GM18867 (cell line): Measurements from ENCODE around the gene FRMPD1.
"Not testable (repeated sequence)": the region's sequence is repeated elsewhere in the genome, so short reads cannot be mapped to it uniquely, and the experiment has no call there.

Experiments used
- ATAC-seq: cut with Tn5 transposase; IDR thresholded peaks from one replicate; pipeline ENCODE4 v1.9.1; 2021; ENCODE audit warnings: mild to moderate bottlenecking, moderate library complexity; ENCODE audit not compliant: unreplicated experiment

FRMPD1 gene, protein sequence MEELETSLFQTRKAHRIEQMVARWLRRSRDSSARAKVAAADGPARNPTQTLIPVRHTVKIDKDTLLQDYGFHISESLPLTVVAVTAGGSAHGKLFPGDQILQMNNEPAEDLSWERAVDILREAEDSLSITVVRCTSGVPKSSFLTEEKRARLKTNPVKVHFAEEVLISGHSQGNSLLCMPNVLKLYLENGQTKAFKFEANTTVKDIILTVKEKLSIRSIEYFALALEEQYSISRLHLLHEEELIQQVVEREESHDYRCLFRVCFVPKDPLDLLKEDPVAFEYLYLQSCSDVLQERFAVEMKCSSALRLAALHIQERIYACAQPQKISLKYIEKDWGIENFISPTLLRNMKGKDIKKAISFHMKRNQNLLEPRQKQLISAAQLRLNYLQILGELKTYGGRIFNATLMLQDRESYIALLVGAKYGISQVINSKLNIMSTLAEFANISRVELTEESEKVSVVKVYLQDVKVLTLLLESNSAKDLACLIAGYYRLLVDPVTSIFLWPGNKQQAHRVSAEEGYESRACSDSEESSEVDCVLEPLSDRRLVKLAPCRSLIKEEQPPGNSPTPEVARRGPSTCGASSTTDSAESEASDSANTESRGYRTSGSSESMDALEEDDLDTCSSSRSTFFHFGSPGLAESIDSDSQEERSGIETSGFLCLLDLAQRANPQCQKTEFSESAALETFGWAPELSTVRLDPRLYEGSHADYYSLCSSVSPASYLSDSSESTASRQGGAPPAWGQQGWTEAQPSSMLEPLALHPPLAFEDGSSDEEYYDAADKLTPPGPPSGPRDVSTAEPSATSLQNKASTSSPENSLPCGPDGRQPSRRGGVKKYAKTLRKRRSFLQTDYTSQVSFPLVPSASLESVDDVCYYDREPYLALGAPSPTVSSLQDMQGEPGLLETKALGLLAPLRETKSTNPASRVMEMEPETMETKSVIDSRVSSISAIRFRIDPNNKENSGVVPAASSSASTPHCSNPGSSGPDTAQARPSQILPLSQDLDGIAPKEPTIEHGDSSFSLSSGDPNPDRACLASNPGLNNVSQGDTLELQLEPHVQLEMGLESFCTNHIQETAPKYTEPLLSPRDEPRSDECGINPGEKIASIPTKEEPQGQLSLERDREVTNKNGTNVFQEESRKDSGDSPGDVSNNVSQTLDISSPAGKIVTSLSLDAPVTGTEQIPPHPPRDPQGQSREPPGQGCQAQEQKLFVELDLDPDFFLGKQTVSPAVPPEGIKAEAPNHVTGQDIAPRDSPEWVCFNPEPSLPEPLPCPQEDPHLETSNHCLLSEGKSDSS (N-terminal part only)

DNA sequence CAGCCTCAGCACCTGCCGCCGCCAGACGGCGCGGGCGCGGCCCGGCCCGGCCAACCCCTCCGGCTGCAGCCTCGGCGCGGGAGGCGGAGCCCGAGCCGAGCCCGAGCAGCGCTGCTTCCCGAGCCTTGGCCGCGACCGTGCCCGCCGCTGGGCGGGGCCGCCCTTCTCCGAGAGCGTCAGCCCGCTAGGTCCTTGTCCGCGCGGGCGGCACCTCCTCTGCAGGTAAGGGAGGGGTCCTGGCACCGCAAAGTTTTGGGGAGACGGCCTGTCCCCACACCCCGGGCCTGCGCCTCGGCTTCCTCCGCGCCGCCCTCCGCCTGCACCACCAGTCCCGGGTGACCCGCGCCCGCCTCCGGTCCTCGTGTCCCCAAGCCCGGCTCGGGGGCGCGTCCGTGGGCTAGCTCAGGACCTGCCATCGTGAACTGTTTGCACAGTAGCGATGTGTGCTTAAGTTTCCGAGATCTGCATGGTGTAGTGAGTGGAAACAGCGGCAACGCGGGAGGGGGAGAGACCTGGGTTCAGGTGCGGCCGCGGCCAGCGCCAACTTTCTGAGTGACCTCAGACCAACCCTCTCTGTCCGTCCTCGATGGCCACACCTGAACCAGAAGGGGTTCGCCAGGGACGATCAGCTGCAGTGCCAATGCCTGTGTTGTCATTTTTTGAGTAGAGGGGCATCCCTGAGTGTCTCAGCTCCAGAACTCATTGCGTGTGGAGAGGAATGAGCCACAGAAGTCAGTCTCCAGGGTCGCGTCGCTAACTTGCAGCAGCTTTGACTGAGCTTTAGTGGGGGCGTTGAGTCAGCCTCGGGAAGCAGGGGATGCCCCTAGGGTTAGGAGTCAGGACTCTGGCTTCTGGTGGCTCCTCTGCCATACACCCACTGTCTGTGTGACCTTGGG lies at the start of gene FRMPD1:
TSS of gene FRMPD1 (plus strand) at position 82 of the 896 bp plus-strand sequence. CDS start 41,688 bp downstream, outside the sequence.
- peak; percentile 94 for ATAC-seq

DNA sequence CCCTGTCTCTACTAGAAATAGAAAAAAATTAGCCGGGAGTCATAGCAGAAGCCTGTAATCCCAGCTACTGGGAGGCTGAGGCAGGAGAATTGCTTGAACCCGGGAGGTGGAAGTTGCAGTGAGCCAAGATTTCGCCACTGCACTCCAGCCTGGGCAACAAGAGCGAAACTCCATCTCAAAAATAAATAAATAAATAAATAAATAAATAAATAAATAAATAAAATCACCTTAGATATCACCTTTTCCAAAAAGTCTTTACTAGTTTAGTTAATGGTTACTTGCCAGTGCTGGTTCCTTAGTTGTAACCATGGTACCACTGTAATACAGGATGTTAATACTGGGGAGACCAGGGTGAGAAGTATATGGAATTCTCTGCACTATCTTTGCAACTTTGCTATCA lies 48.7 kb upstream of the FRMPD1 start:
- ATAC-seq, result not testable (repeated sequence)

DNA sequence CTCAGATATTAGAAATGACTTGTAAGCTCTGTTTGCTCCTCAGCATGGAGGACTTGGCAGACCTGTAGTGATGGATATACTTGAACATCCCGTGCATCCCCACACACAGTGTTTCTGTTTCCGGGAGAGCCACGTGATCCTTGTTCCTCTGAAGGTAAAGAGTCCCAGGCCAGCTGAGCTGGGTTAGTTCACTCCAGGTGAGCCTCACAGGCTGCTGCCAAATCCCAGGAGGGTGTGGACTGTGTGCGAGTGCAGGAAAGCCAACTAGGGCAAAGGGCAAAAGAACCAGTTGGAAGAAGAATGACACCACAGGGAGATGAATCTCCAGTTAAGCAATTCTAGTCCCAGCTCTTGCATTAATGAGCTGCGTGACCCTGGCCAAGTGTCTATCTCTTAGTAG lies 47.9 kb upstream of the FRMPD1 start:
- no peak for ATAC-seq

DNA sequence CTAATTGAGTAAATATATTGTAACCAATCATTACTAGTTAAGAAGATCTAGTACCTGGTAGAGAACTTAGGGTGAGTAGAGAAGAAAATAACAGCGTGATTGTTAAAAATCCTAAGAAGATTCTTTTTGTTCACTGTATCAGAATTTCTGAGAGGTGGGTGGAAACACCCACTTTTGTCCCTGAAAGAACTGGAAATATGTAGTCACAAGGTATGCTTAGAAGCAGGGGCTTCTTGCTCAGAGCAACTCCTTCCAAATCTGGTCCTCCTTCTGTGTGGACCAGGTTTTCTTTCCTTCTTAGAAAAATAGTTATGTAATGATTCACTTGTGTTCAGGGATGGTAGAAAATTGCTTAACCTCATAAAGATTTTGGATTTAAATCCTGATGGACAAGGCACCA lies 46.5 kb upstream of the FRMPD1 start:
- ATAC-seq, result no peak

DNA sequence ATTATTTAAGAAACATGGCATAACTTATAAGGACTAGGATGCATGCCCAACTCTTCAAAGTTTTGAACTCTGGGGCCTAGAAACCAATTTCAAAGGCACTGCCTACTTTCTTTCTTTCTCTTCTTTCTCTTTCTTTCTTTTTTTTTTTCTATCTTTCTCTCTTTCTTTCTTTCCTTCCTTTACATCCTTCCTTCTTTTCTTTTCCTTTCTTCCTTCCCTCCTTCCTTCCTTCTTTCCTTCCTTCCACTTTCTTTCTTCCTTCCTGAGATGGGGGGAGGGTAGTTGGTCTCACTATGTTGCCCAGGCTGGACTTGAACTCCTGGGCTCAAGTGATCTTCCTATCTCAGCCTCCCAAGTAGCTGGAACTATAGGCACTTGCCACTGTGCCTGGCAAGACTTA lies 42.5 kb upstream of the FRMPD1 start:
- ATAC-seq, result no peak

DNA sequence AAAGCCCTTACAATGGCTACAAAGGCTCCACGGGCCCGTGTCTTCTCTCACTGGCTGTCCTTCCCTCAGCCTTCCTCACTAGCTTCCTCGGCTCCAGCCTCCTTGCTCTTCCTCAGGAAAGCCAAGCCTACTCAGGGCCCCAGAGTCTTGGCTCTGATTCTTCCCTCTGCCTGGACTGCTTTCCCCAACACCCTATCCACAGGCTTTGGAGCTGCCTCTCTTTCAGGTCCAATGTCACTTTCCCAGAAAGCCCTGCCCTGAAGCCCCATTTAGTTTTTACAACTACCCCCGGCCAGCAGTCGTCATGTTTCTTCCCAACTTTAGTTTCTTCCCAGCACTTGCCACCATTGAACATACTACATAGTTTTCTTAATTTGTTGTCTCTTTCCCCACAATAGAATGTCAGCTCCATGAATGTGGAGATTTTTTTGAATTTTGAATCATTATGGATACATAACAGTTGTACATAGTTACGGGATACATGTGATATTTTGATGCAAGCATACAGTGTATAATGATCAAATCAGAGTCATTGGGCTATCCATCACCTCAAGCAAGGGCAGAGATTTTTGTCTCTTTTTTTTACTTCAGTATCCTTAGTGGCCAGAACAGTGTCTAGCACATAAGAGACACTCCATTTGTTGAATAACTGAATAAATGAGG lies 40.9 kb upstream of the FRMPD1 start:
- ATAC-seq, result no peak

DNA sequence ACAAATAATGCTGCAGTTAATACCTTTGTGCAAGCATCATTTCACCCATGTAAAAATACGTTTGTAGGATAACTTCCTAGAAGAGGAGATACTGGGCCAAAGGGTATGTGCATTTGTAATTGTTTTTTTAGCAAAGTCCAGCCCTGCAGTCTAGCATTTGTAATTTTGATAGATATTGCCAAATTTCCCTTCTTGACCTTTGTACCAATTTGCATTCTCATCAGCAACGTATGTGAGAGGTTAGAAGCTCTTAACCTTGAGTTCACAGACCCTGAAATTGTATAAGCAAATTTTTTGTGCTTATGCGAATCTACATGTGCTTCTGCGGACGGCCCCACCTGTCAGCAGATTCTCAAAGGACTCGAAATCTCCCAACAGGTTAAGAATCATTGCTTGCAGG lies 39.7 kb upstream of the FRMPD1 start:
- no peak for ATAC-seq

DNA sequence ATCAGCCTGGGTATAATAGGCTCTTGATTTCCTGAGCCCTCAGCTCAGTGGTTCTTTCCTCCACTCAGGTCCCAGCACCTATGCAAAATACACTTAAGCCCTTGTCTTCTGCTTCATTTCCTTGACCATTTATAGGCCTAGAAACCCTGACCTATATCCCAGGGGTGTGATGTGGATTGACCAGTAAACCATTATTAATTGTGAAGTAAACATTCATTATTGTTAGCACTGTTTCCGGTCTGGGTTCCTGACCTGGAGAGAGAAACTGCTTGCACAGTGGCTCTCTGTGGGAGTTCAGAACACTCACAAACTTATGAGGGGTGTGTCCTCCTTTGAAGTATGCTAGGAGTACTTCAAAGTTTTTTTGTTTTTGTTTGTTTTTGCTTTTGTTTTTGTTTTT lies 38.8 kb upstream of the FRMPD1 start:
- no peak for ATAC-seq

DNA sequence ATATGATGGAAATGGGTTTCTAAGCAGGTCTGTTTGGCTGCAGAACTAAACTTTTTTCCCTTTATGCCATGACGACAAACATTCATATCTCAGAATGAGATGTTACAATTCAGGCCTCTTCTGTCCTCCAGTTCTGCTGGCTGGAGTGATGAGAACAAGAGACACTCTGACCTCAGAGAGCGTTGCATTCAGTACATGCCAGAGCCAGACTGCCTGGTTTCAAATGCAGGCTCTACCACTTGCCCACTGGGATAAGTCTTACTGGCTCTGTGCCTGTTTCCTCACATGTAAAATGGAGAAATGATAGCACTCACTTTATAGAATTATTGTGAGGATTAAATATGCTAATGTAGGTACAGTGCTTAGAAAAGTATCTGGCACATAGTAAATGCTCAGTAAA lies 33.6 kb upstream of the FRMPD1 start:
- no peak for ATAC-seq

DNA sequence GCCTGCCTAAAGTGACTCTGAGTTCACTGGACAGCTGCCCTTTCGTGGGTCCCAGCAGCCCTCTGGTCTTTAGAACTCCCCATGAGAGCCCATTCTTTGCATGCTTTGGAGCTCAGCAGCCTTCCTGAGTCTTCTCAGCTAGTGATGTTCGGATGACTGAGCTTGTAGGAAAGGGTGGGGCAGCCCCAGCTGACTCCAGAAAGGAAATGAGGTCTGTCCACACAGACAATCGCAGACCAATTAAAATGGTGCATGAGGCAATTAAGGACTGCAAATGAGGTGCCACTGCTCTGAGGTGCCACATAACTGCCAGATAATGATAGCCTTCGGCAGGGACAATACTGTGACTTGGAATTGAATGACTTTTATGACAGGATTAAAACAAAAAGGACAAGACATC lies 32.9 kb upstream of the FRMPD1 start:
- no peak for ATAC-seq

DNA sequence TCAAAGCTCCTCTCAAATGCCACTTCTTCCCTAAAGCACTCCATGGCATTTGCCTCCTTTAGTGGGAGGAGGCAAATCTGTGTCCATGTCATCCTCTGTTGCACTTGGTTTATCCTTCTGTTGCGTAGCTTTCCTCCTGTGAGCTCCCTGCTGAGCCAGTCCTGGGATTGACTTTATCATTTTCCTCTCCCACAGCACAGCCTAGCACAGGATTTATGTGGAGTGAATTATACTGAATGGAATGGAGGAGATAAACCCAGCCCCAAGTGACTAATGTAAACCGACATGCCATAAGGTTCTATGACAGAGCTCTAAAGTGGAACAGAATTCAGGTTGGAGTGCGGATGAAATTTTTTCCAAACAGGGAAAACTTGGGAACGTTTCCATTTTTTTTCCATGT lies 31.9 kb upstream of the FRMPD1 start:
- ATAC-seq, result no peak

DNA sequence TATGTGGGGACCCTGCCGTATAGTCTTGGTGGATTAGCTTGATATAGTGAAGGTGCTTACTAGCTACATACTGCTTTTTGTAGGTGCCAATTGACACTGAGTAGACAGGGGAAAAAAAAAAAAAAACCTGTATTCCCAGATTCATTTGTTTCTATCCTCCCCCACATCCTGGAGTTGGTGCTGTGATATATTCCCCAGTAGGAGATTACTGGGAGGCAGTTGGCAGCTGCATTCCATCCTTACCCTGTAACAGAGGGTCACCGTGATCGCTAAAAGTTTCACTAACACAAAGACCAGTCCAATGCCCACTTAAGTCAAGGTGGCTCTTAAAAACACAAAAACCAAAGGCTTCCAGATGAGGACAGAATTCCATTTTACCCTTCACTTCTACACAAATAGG lies 30.9 kb upstream of the FRMPD1 start:
- no peak for ATAC-seq

DNA sequence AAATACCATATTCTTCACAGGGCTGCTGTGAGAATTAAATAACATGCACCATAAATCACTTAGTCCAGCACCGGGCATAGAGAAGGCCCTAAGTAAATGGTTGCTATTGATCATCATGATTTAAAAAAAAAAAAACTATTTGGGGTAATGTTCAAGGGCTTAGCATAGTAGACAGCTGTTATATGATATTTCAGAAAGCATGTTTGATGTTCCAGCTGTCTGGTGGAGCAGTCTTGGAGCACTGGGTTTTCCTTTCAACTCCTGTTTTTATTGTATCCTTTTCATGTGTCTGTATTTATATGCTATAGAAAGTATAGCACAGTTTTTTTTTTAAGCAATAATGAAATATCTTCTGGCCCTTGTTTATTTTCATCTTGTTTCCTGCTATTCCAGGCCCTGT lies 30.4 kb upstream of the FRMPD1 start:
- ATAC-seq, result no peak

DNA sequence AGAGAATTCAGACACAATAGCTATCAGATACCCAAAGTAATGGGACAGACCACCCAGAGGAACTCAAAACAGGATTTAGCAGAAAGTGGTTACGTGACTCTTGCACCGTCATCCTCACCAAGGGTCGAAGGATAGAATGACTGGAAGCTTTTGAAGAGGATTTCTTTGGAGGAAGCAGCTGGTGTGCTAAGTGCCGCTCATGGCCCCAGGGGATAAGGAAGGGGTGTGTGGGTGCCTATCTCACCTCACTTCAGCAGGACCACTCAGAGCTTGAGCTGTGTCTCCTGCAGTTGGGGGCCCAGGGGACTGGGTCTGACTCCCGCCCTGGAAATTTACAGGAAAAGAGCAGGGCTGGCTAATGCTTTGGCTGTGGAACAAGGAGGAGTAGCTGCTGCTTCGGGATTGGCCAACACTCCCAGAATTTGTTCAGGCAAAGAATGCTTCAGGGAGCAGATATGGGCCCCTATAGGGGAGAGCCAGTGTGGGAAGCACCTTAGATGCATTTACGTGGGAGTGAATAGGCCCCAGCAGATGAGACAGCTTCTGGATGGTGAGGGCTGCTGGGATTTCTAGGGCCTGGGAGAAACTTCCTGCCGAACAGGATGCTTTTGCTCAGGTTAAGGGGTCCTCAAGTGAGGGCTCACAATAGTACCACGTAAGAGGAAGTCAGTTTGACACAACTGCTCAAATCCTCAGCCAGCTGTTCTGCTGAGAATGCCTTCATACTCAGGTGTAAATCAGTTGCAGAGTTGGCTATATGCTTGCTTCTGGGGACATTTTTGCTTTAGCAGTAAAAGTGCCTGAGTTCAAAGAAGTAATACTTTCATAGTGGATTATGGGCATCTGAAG lies 29.3 kb upstream of the FRMPD1 start:
- no peak for ATAC-seq

DNA sequence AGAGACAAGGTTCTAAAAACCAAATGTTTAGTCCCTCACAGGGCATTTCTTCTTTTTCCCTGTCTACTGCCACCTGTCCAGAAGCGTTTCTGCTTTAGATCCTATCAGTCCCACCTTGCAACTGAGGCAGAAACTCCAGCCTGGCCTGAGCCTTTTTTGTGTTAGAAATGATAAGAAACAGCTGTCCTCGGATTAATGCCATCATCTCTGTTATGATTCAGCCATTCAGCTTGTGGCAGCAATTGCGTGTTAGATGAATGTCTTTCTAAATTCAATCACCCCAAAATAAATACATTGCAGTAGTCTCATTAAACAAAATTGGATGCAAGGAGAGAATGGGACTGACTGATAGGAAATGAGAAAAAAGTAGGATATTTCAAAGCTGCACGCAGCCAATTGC lies 28.3 kb upstream of the FRMPD1 start:
- no peak for ATAC-seq

DNA sequence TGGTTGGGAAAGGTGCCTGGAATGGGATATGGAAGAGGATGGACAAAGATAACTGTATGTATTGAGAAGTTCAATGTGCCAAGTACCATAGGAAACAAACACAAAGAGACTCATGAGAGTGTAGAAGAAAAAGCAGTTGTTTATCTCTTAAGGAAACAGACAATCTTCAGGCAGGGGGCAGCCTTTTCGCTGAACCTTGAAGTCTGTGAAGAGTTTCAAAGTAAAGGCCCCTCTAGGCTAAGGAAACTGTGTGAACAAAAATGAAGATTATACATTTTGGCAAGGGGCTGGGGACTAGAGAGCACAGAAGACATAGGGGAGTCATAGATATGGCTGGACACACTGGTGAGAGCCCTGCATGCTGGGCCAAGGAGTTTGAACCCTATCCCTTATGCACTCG lies 27.5 kb upstream of the FRMPD1 start:
- no peak for ATAC-seq

DNA sequence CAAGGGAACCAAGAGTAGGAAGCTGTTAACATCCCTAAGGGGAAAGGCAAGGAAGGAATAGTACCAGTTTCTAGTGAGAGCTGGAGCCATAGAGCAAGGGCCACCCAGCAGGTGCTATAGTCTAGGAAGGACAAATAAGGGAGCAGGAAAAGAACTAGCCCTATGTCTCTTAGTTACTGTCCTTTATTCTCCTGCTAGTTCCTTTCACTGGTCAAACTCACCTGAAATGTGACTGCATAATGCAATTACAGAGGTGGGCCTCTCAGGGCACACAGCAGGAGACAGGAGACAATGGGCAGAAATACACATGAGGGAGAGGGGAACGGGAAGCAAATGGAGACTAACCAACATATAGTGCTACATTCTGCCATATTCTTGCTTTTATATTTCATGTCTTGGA lies 26.7 kb upstream of the FRMPD1 start:
- ATAC-seq, result no peak

DNA sequence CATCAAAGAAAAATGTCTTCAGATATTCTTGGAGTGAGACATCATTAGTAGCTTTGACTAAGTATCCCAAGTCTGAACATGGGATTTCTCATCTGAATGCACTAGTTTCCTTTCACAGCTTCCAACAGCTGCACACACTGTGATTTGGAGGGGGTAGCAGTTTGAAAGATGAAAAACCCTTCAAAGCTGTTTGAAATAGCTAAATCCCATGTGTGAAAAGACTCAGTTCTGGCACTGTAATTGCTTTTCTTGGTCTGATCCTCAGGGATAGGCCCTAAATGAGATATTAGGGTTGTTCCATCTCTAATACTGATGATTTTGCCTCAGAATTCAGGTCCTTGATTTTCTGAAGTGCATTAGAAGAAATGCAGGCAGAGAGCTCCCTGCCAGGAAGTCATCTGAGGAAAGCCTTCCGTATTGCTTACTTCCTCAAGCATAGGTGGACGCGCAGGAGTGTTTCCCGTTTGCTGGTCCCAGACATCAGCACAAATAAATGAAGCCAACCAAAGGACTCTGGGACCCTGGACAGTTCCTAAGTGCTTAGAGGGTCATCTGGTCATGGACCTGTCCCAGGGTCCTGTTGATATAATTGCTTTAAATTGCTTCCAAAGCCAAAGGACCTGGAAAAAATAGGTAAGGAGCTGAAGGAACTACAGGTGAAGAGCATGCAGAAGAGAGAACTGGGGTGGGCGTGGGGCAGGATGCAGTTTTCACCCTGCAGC lies 25.6 kb upstream of the FRMPD1 start:
- ATAC-seq, result no peak
